Hindlimb muscle (tissue), 1 donor: Measurements from ENCODE around the gene TTC31. TPM values are rescaled to one million over a fixed set of nuclear protein-coding genes. Genes with fewer than 3 reads are reported as not detected.

Experiments used
- DNase-seq: peaks from one replicate; pipeline ENCODE4 v3.0.0-alpha.2; 2013
- polyA plus RNA-seq: library from polyadenylated mRNA; unstranded; fragments of 120-200 nt; gene quantifications from one replicate; pipeline ENCODE4 v1.2.1, GENCODE V29; 2013; ENCODE audit not compliant: insufficient read length

Gene TTC31
- polyA plus RNA-seq, 1 donor = 19.8 TPM

GRCh38 chr2:74527741-74528140, 44.9 kb downstream of the TTC31 start:
- no peak for DNase-seq

- DNase-seq = no peak
Measured at GRCh38 chr2:74528600-74529356, 45.9 kb downstream of the TTC31 start.

DNA sequence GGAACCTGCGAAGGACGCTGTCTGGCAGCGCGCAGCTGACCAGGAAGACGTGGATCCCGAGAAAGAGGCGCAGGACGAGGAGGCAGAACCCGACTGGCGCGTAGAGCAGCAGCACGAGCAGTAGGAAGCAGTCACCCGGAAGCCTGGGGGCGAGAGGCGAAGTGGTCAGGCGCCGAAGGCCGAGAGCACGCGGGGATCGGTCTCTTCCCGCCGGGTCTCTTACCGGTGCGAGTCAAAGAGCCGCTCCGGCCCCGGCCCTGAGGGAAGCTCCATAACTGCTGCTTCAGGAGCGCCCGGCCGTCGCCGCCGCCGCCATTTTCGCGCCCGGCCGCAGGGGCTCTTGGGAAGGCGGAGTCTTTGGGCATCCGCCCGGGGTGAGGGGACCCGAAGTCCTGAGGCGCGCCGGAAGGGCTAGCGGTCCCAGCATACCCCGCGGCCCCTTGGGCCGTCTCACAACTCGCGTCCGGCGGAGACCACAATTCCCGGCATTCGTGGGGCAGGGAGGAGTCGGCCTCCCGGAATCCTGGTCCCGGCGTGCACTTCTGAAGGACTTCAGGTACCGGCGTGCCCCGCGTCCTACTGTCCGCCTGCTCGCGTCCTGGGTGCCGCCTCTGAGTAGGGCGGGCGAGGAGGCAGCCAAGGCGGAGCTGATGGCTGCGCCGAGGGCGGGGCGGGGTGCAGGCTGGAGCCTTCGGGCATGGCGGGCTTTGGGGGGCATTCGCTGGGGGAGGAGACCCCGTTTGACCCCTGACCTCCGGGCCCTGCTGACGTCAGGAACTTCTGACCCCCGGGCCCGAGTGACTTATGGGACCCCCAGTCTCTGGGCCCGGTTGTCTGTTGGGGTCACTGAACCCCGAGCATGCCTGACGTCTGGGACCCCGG, 46.7 kb downstream of the TTC31 start, which contains the start of the genes AUP1 and HTRA2:
TSS of gene AUP1 (minus strand) at position 350 of the 882 bp plus-strand sequence. CDS start at position 273, 77 bp downstream.
TSS of gene HTRA2 (plus strand) at position 577 of the 882 bp plus-strand sequence. CDS start at position 651, 74 bp downstream.
- DNase-seq = peak; percentile 99

GRCh38 chr2:74530239-74531187, 47.6 kb downstream of the TTC31 start:
- no peak for DNase-seq

DNA sequence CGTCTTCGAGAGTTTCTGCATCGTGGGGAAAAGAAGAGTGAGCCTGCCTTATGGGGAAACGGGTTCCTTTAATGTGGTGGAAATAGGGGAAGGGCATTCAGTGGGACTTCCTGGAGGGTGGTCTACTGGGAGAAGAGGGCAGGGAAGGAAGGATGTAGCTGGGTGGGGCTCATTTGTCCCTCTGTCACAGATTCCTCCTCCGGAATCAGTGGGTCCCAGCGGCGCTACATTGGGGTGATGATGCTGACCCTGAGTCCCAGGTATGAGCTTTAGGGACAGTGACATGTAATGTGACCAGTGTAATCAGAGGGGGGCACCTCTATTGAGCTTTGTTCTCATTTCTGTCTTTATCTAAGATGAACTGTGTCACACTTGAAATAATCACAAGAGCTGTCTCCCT, 48.8 kb downstream of the TTC31 start:
- no peak for DNase-seq

DNA sequence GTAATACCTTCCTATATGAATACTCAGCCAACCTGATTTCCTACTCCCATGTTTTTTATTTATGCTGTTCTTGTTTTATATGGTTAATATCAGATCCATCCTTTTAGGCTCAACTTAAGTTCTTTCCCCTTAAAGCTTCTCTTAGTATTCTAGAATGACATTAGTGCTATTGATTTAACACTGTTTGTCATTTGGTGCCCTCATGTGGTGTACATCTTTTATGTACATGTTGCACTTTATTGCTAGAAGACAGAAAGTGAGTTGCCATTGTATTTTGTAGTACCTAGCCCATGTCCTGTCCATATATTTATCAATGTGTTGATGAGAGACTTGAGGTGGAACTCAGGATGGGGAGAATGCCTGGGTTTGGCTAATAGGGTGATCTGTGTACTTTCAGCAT, 49.3 kb downstream of the TTC31 start:
- no peak for DNase-seq

GRCh38 chr2:74533464-74533863, 50.6 kb downstream of the TTC31 start:
- no peak for DNase-seq

DNA sequence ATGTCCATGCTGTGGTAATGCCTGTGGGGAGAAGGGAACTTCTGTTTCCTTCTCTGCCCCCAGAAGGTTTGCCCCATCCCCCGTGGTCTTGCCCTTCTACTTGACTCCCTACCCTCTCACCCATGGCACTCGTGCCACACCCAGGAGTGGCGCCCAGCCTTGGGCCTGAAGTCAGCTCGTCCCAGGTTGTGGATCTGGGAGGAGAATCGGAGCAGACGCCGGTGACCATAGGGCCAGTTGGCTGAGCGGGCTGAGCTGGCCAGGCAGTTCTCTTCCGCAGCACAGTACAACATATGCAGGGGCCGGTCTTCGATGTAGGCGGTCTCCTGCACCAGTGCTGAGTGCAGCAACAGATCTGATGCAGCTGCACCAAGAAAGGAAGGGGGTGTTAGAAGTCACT, 51.5 kb downstream of the TTC31 start:
- DNase-seq = no peak

DNA sequence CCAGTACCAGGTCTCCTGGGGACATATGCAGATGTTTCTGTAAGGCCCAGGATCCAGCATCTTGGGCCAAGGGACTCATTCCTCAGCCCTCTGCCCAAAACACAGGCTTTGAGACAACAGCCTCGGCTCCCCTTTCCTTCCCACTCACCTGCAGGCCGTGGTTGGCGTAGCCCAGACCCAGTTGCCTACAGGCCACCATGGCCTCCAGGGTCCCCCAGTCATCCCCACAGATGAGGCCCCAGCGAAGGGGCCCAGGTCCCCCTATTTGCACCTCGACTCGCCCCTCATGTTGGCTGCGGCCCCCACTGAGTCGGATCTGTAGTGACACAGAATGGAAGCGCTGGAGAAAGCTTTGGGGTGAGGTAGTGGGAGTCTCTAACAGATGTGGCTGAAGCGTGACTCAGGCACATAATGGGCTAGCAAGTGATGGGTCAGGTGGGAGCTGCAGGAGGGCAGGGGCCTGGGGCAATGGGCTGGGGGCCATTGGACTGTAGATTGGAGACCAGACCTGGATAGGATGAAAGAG, 52.6 kb downstream of the TTC31 start:
- DNase-seq = no peak

DNA sequence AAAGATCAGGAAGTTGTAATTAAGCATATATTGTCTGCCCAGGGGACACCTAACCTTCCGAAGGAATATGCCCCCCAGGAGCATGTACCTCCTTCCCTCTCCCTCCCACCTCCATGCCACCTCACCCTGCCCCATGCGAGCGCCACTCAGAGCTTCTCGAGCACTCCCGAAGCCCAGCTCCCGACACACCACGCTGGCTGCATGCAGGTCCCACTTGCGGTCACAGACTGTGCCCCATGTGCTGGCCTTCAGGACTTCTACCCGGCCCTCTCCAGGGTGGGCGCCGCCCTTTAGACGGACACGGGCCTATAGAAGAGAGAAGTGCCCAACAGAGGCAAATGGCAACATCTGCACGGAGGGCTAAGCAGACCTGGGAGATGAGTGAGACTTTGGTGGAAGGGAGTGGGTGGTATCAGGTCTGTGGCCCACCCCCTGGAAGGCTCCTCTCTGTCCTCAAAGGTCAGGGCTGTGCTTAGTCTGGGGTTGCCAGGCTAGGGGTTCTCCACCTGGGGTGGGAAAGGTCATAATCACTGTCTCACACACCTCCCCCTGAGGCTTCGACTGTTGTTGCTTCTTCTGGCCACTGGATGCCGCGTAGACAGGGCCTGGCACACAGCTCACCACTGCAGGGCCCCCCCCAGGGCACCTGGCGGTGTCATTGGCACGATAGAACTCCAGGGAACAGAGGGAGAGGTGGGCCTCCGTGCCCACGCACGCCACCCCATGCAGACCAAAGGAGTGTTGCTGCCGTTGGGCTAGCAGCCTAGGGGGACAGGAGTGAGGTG, 53.5 kb downstream of the TTC31 start:
- no peak for DNase-seq

DNA sequence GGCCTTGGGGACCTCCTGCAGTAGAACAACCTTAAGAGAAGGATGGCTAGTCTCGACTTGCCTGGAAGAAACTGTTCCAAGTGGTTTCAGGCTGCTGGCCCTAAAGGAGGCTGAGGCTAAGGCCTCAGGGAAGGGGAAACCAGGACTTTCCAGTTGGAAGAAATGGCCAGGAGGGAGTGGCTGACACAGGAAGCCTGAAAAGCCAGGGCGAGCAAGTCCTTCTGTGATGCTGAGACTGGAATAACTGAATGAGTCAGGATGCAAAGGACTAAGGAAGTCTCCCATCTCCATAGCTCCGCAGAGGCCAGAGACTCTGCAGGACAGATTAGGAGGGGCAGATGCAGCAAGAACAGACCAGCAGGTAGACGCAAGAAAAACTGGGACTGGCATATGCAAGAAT, 54.3 kb downstream of the TTC31 start:
- no peak for DNase-seq

DNA sequence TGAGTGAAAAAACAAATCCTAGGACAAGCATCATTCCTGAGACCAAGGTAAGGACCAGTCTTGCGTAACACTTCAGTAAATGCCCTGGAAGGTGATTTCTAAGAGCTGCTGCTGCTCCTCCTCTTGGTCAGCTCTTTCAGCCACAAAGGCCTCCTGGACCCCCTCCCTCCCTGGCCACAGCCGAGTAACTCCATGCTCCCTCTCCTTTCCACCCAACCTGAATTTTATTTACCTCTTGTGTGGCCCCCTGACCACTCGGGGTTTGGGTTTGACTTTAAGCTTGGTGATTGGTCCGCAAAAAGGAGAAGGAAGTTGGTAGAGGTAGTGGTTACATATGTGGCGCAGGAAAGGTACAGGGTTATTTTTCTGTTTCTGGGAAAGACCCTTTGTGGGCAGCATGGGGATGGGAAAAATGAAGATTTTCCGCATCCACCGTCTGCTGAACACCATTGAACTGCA, 56.0 kb downstream of the TTC31 start:
- no peak for DNase-seq

GRCh38 chr2:74540291-74540690, 57.4 kb downstream of the TTC31 start:
- DNase-seq = no peak

GRCh38 chr2:74542978-74543377, 60.1 kb downstream of the TTC31 start:
- DNase-seq = no peak

Other genes with a start within 250 kb of the TTC31 start
- 2.9 TPM for gene SLC4A5, start 139.7 kb upstream of the TTC31 start, polyA plus RNA-seq
- 114 TPM for gene DCTN1, start 102.8 kb upstream of the TTC31 start, polyA plus RNA-seq
- 2.7 TPM for gene C2orf81, start 61.5 kb upstream of the TTC31 start, polyA plus RNA-seq
- 9.9 TPM for gene WDR54, start 61.4 kb upstream of the TTC31 start, polyA plus RNA-seq
- 60.4 TPM for gene RTKN, start 41.1 kb upstream of the TTC31 start, polyA plus RNA-seq
- 23.7 TPM for gene INO80B, start 28.0 kb upstream of the TTC31 start, polyA plus RNA-seq
- gene WBP1, start 24.6 kb upstream of the TTC31 start, polyA plus RNA-seq = 62.4 TPM
- gene MOGS, start 17.7 kb upstream of the TTC31 start, polyA plus RNA-seq = 34.5 TPM
- gene MRPL53, start 10.4 kb upstream of the TTC31 start, polyA plus RNA-seq = 93.4 TPM
- 11.3 TPM for gene CCDC142, start 83 bp upstream of the TTC31 start, polyA plus RNA-seq
- 0.52 TPM for gene LBX2, start 16.5 kb downstream of the TTC31 start, polyA plus RNA-seq
- 8.2 TPM for gene PCGF1, start 24.6 kb downstream of the TTC31 start, polyA plus RNA-seq
- gene TLX2, start 31.4 kb downstream of the TTC31 start, polyA plus RNA-seq = not detected
- 0.25 TPM for gene DQX1, start 43.1 kb downstream of the TTC31 start, polyA plus RNA-seq
- gene AUP1, start 46.6 kb downstream of the TTC31 start, polyA plus RNA-seq = 65.8 TPM
- 32.9 TPM for gene HTRA2, start 46.9 kb downstream of the TTC31 start, polyA plus RNA-seq
- 7.8 TPM for gene LOXL3, start 70.9 kb downstream of the TTC31 start, polyA plus RNA-seq
- gene DOK1, start 71.6 kb downstream of the TTC31 start, polyA plus RNA-seq = 6.9 TPM
- 0.27 TPM for gene M1AP, start 165.2 kb downstream of the TTC31 start, polyA plus RNA-seq
- gene SEMA4F, start 171.2 kb downstream of the TTC31 start, polyA plus RNA-seq = 2.9 TPM